HG03280 (cell line): ENCODE measurements around the gene PRDM15.
"Not testable (repeated sequence)": the region's sequence is repeated elsewhere in the genome, so short reads cannot be mapped to it uniquely, and the experiment has no call there.

Experiments used
- ATAC-seq: cut with Tn5 transposase; IDR thresholded peaks from one replicate; pipeline ENCODE4 v1.9.1; 2021; ENCODE audit warnings: mild to moderate bottlenecking, moderate library complexity; ENCODE audit not compliant: unreplicated experiment

Gene PRDM15

GRCh38 chr21:41785262-41785661, 93.9 kb downstream of the PRDM15 start:
- ATAC-seq, result not testable (repeated sequence)

DNA sequence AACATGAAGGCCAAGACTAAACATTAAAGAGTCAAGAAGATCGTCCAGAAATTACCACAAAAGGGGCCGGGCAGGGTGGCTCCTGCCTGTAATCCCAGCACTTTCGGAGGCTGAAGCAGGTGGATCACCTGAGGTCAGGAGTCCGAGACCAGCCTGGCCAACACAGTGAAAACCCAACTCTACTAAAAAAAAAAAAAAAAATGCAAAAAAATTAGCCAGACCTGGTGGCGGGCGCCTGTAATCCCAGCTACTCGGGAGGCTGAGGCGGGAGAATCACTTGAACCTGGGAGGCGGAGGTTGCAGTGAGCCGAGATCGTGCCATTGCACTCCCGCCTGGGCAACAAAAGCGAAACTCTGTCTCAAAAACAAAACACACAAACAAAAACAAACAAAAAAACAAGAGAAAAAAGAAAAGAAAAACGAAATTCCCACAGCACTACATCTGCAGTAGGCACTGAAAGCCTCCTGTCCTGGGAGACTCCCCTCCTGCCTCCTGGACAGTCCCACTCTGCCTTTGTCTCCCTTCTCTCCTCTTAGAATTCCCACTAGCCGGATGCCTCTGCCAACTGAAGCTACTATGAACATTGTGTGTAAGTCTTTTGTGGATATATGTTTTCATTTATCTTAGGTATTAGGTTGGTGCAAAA, 94.6 kb downstream of the PRDM15 start:
- no peak for ATAC-seq

- no peak for ATAC-seq
Observed at GRCh38 chr21:41783476-41784180, 95.5 kb downstream of the PRDM15 start.

- ATAC-seq, result no peak
Observed at GRCh38 chr21:41781050-41781410, 98.1 kb downstream of the PRDM15 start.

GRCh38 chr21:41780337-41781049, 98.7 kb downstream of the PRDM15 start:
- ATAC-seq, result no peak

GRCh38 chr21:41779659-41780058, 99.5 kb downstream of the PRDM15 start:
- no peak for ATAC-seq

DNA sequence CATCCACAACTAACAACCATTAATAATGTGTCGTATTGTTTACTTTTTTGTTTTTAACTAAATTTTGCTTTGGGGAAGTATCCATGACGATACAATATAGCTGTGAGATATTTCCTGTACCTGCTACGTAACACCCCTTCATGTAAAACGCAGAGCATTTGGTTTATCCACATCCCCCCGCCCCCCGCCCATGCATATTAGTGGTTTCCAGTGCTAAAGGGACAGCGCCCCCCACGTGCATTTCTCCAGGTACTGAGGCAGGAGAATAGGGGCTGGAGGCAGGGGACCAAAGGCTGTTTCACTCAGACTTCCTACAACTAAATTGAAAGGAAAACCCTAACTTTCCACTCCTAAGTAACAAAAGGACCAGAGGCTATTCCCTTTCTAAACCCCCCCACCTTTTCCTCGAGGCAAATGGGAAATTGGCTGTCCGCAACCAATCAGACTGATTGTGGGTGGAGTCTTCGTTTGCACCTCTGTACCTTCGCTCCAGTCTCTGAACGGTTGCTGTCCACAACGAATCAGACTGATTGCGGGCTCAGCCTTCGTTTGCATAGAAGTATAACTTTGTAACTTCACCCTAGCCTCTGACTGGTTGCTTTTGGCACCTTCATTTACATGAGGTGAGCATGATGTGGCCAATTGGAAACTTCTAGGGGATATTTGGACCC, 100.1 kb downstream of the PRDM15 start:
- ATAC-seq, result no peak

- ATAC-seq, result no peak
Observed at GRCh38 chr21:41777951-41778815, 101.0 kb downstream of the PRDM15 start.

GRCh38 chr21:41776778-41777177, 102.4 kb downstream of the PRDM15 start:
- ATAC-seq, result no peak

DNA sequence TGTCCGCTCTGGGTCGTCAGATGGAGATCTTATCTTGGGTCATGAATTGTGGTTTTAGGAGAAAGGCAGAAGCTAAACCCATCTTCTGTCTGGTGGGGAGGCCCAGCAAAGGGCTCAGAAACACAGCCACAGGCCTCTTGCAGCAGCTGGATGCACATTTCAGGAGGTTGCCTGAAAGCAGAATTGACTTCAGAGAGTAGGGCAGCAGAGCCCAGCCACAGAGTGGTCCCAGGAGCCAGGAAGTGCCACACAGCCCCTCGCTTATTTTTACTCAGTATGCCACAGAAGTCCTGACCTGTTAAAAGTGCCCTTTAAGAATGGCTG, 104.0 kb downstream of the PRDM15 start:
- ATAC-seq, result no peak

GRCh38 chr21:41774467-41775148, 104.5 kb downstream of the PRDM15 start:
- no peak for ATAC-seq

DNA sequence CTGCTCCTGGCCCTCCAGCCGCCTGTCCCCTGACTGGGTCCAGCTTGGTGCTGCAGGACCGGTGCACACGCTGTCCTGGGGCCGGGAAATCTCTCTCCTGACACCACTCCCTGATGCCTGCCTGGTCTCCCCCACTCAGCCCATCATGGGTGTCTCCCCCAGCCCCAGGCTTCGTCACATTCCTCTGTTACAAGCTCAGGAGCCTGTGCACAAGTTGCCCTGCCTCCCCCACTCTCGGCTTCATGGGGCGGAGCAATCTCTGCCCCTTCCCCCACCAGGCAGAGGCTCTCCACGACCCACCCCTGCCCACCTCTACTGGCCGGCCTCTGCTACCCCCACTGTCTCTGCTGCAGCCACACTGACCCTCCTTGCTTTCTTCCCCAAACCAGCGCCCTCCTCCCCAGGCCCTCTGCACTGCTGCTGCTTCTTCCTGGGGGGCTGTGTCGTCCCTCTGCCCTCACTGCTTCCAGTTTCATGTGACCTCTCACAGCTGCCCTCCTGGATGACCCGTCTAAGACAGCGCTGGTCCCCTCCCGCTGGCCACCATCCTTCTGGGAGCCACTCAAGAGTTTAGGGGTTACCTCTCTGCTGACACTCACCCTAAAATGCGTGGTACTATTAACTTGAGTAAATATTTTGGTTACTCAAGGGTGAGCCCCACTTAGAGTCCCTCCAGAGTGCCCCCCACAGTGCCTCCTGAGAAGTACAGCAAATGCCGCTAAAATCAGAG, 106.6 kb downstream of the PRDM15 start:
- ATAC-seq, result no peak

DNA sequence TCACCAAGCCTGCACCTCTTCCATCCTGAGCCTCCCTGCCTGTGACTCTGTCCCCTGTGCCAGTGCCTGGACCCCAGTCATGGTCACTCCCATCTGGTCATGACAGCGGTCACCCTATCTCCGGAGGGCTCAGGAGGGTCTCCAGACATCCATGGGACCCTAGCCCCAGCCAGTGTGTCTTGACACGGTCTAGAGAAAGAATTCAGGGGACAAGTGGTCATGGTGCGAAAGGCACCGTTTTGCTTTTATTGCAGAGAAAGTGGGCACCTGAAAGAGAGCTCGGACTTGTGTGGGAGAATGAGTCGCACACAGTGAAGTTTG, 107.6 kb downstream of the PRDM15 start:
- ATAC-seq, result no peak

- no peak for ATAC-seq
Observed at GRCh38 chr21:41770901-41771624, 108.1 kb downstream of the PRDM15 start.

DNA sequence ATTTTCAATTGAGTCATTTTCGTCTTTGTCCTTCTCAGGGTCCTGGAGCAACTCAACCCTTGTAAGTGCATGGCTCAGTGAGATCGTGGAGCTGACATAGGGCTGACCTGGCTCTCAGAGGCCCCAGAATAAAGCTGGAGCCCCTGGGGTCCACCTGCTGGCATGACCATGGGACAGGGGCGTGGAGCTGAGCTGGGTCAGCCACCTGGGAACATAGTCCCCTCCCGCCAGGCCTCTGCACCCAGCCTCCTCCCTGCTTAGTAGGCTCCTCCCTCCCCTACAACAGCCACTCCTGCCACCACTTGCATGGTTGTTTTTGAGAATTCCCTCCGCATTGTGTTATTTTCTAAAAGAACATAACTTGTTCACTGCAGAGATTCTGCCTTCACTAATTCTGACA, 109.2 kb downstream of the PRDM15 start:
- ATAC-seq, result no peak

DNA sequence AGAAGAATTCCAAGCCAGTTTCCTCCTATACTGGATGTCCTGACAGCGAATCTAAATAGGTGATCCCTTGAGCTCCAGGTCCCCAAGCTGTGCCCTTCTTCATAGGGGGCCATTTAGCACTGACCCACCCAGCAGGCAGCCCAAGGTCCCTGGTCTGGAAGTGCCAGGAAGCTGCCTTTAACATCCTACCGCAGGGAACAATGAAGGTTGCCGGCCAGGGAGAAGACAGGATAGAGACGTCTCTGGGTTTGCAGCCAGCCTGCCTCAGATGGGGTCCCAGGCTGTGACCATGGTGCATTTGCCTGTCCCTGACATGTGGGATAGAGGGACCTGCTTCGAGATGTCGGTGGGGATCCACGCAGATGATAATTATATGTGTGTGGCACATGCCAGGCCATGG, 109.6 kb downstream of the PRDM15 start:
- ATAC-seq, result no peak

DNA sequence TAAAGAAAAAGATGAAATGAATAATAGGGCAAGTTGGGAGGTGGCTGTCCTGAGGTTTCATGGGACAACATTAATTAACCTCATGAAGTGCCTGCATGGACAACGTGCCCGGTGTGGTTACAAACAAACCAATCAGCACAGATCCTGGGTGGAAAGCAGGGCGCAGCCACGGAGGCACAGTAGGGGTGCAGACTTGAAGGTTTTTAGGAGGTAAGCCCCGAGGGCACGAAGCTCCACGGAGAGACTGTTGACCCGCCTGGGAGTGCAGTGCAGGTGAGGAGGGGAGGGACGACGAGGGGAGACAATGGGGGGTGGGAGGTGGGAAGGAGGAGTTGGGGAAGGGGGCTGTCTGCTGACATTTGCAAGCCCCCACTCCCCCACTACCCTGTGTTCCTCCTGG, 110.0 kb downstream of the PRDM15 start:
- ATAC-seq, result no peak

- ATAC-seq, result no peak
Observed at GRCh38 chr21:41768437-41769042, 110.6 kb downstream of the PRDM15 start.
